Upper lobe of left lung (tissue), 6 donors: Measurements from ENCODE around the gene SP100. TPM values are rescaled to one million over a fixed set of nuclear protein-coding genes. Genes with fewer than 3 reads are reported as not detected.

Experiments
- ATAC-seq, 2 donors: fragments of 200-7000 bp; cut with Tn5 transposase; one replicate each; pipeline ENCODE4 v1.9.1; 2022; ENCODE audit warnings: mild to moderate bottlenecking in 2 of 2, moderate library complexity in 2 of 2; ENCODE audit not compliant: low FRiP score in 2 of 2
- DNase-seq, 2 donors: peaks; one replicate each; pipeline ENCODE4 v3.0.0-alpha.2; 2019 to 2020
- H3K27ac ChIP-seq, 4 donors: fragments of 200-600 bp; sonication (generic); one replicate each; pipeline ENCODE4 v1.5.1; 2016 to 2019
- H3K27me3 ChIP-seq, 4 donors: fragments of 200-600 bp; sonication (generic); one replicate each; pipeline ENCODE4 v1.5.1; 2017 to 2019
- H3K36me3 ChIP-seq, 4 donors: fragments of 200-600 bp; sonication (generic); one replicate each; pipeline ENCODE4 v1.5.1; 2016 to 2019
- H3K4me1 ChIP-seq, 4 donors: fragments of 200-600 bp; sonication (generic); one replicate each; pipeline ENCODE4 v1.5.1; 2018 to 2019
- H3K4me3 ChIP-seq, 4 donors: fragments of 200-600 bp; sonication (generic); one replicate each; pipeline ENCODE4 v1.5.1; 2017 to 2019; ENCODE audit warnings: mild to moderate bottlenecking in 2 of 4, moderate library complexity in 1 of 4
- H3K9me3 ChIP-seq, 4 donors: fragments of 200-600 bp; sonication (generic); one replicate each; pipeline ENCODE4 v1.5.1; 2018 to 2019
- CTCF ChIP-seq, 6 experiments: fragments of 450-650 bp in 4 of 6; fragments of 200-600 bp in 2 of 6; sonication (generic) in 2 of 6; IDR thresholded peaks; one replicate each; pipeline ENCODE4 v1.5.1; 2016 to 2019; ENCODE audit warnings: antibody characterized with exemption in 6 of 6
- EP300 ChIP-seq, 4 donors: sonication (generic); formaldehyde crosslinking; IDR thresholded peaks; one replicate each; pipeline ENCODE4 v1.5.1; 2017; ENCODE audit warnings: antibody characterized with exemption in 4 of 4, control low read depth in 2 of 4
- POLR2A ChIP-seq, 4 donors: fragments of 450-650 bp; IDR thresholded peaks; one replicate each; pipeline ENCODE4 v1.5.1; 2016 to 2017; ENCODE audit warnings: antibody characterized with exemption in 4 of 4, mild to moderate bottlenecking in 2 of 4
- POLR2AphosphoS5 ChIP-seq, 2 donors: sonication (generic); formaldehyde crosslinking; IDR thresholded peaks; one replicate each; pipeline ENCODE4 v1.5.1; 2017; ENCODE audit warnings: antibody characterized with exemption in 2 of 2
- WGBS, 2 donors: methylation state at CpG; one replicate each; pipeline ENCODE4 v1.1.5; 2017 to 2018; 5-methylcytosine and 5-hydroxymethylcytosine counted together
- total RNA-seq, 6 donors: library from RNA; depleted of rRNA in 4 of 6; stranded (reverse); fragments of >200 nt in 4 of 6; gene quantifications; one replicate each; pipeline versions ENCODE4 v1.1.0 to v1.2.1, GENCODE V29; 2016 to 2021
- donor health status: DM: no; HTN: no; CAD: no; lungs with moderate emphysema.
- donor health status: DM: no; HTN: yes; CAD: no; lungs with severe emphysema.

SP100 gene
- total RNA-seq, 6 donors from 2014 or later: 117 to 260 (median 153) TPM

- H3K27me3 ChIP-seq: no peaks in the 10 kb centered on the region
- no peak for DNase-seq
- H3K4me3 ChIP-seq: no peak overlapping the region
- TF ChIP-seq POLR2AphosphoS5 (IDR thresholded peaks at IDR 0.05): no peak
- no peak for TF ChIP-seq CTCF (IDR thresholded peaks at IDR 0.05)
- TF ChIP-seq POLR2A (IDR thresholded peaks at IDR 0.05): no peak
- no peak overlapping the region for H3K27ac ChIP-seq
- WGBS, 2 donors: 90 to 98% methylated on average over 6 of the region's 6 CpGs
- no peak for ATAC-seq
- no peaks in the 10 kb centered on the region for H3K9me3 ChIP-seq
- H3K36me3 ChIP-seq: peaks cover 17 to 83% (median 39%) of the 10 kb centered on the region in 4 donors
- peaks cover 0 to 10% (median 6%) of the 10 kb centered on the region in 4 donors for H3K4me1 ChIP-seq
Observed at GRCh38 chr2:230449901-230450467, 34.0 kb downstream of the SP100 start.

GRCh38 chr2:230453006-230453405 is 37.0 kb downstream of the SP100 start:
- ATAC-seq (no peak), DNase-seq (no peak)
- 68 to 74% methylated on average over 2 of the region's 2 CpGs for WGBS, 2 donors
- H3K4me3 ChIP-seq: no peak overlapping the region
- H3K36me3 ChIP-seq: peaks cover 12 to 82% (median 30%) of the 10 kb centered on the region in 4 donors
- no peaks in the 10 kb centered on the region for H3K27me3 ChIP-seq
- H3K4me1 ChIP-seq: peaks cover 0 to 10% (median 5%) of the 10 kb centered on the region in 4 donors
- no peak for TF ChIP-seq EP300 (IDR thresholded peaks at IDR 0.05)
- no peak for TF ChIP-seq POLR2AphosphoS5 (IDR thresholded peaks at IDR 0.05)
- no peak for TF ChIP-seq CTCF (IDR thresholded peaks at IDR 0.05)
- TF ChIP-seq POLR2A (IDR thresholded peaks at IDR 0.05): no peak
- no peak overlapping the region for H3K27ac ChIP-seq
- H3K9me3 ChIP-seq: peaks cover 0 to 4% (median 0%) of the 10 kb centered on the region in 4 donors

- no peak for TF ChIP-seq CTCF (IDR thresholded peaks at IDR 0.05)
- TF ChIP-seq POLR2A (IDR thresholded peaks at IDR 0.05): no peak
- no peak for TF ChIP-seq POLR2AphosphoS5 (IDR thresholded peaks at IDR 0.05)
- no peak overlapping the region for H3K4me3 ChIP-seq
- H3K27me3 ChIP-seq: no peaks in the 10 kb centered on the region
- 92 to 93% methylated on average over 2 of the region's 2 CpGs for WGBS, 2 donors
- H3K4me1 ChIP-seq: peaks cover 0 to 18% (median 4%) of the 10 kb centered on the region in 4 donors
- H3K9me3 ChIP-seq: peaks cover 0 to 4% (median 0%) of the 10 kb centered on the region in 4 donors
- H3K36me3 ChIP-seq: peaks cover 0 to 82% (median 28%) of the 10 kb centered on the region in 4 donors
- DNase-seq (no peak), ATAC-seq (no peak)
- no peak overlapping the region for H3K27ac ChIP-seq
Observed at GRCh38 chr2:230455005-230455684, 39.1 kb downstream of the SP100 start.

- no peak overlapping the region for H3K4me3 ChIP-seq
- peak overlapping the region; percentile 54 to 78 (median 75) for H3K27ac ChIP-seq
- TF ChIP-seq POLR2A (IDR thresholded peaks at IDR 0.05) (no peak), EP300 (IDR thresholded peaks at IDR 0.05) (peak in 1 of 4 donors; percentile 5), POLR2AphosphoS5 (IDR thresholded peaks at IDR 0.05) (peak in 1 of 2 donors; percentile 61)
- ATAC-seq (peak; percentile 76 to 83), DNase-seq (peak in 1 of 2 donors; percentile 50)
- peaks cover 0 to 4% (median 0%) of the 10 kb centered on the region in 4 donors for H3K9me3 ChIP-seq
- peaks cover 0 to 81% (median 36%) of the 10 kb centered on the region in 4 donors for H3K36me3 ChIP-seq
- WGBS, 2 donors: 51 to 84% methylated on average over 4 of the region's 4 CpGs
- H3K27me3 ChIP-seq: no peaks in the 10 kb centered on the region
- H3K4me1 ChIP-seq: peaks cover 0 to 18% (median 4%) of the 10 kb centered on the region in 4 donors
Observed at GRCh38 chr2:230457073-230457768, 41.2 kb downstream of the SP100 start.

- Histone ChIP-seq H3K4me3 (no peak overlapping the region), H3K27ac (peak overlapping the region; percentile 3 to 78 (median 40)), H3K36me3 (peaks cover 3 to 82% (median 41%) of the 10 kb centered on the region in 4 donors), H3K9me3 (peaks cover 0 to 4% (median 0%) of the 10 kb centered on the region in 4 donors), H3K4me1 (peaks cover 0 to 18% (median 4%) of the 10 kb centered on the region in 4 donors), H3K27me3 (no peaks in the 10 kb centered on the region)
- TF ChIP-seq POLR2A (IDR thresholded peaks at IDR 0.05) (no peak), EP300 (IDR thresholded peaks at IDR 0.05) (no peak), CTCF (IDR thresholded peaks at IDR 0.05) (no peak), POLR2AphosphoS5 (IDR thresholded peaks at IDR 0.05) (no peak)
- ATAC-seq (no peak), DNase-seq (no peak)
Observed at GRCh38 chr2:230457793-230458192, 41.8 kb downstream of the SP100 start.
